ENCODE data around the gene MFSD2B.

DNA sequence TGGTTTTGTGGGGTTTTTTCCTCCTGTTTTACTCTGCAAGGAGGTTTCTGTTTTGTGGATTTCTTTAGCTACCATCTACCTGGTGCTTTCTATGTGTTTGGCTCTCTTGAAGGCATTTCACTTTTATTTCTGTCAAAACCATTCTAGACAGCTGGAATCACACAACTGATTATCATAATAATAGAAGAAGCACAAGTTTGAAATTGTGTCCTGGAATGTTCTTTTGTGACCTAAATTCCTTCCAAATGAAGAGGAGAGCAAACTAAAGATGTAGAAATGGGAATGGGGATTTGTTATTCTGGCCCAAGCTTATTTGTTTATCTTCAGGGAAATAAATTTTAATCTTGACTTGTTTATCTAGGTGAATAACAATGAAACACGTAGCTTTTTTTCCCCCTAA, 17.0 kb upstream of the MFSD2B start:
- TF ChIP-seq, protein P1, sequence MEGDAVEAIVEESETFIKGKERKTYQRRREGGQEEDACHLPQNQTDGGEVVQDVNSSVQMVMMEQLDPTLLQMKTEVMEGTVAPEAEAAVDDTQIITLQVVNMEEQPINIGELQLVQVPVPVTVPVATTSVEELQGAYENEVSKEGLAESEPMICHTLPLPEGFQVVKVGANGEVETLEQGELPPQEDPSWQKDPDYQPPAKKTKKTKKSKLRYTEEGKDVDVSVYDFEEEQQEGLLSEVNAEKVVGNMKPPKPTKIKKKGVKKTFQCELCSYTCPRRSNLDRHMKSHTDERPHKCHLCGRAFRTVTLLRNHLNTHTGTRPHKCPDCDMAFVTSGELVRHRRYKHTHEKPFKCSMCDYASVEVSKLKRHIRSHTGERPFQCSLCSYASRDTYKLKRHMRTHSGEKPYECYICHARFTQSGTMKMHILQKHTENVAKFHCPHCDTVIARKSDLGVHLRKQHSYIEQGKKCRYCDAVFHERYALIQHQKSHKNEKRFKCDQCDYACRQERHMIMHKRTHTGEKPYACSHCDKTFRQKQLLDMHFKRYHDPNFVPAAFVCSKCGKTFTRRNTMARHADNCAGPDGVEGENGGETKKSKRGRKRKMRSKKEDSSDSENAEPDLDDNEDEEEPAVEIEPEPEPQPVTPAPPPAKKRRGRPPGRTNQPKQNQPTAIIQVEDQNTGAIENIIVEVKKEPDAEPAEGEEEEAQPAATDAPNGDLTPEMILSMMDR (IDR thresholded peaks at IDR 0.05), result no peak
- no peak for TF ChIP-seq EZH2 (IDR thresholded peaks at IDR 0.05)
